Activated naive CD4-positive, alpha-beta T cell (primary cell): ENCODE results near the gene SEMA4G.

Experiments used
- DNase-seq, 4 experiments: peaks; one replicate each; lab custom pipeline; 2025; lab: John Stamatoyannopoulos, UW

SEMA4G gene

DNA sequence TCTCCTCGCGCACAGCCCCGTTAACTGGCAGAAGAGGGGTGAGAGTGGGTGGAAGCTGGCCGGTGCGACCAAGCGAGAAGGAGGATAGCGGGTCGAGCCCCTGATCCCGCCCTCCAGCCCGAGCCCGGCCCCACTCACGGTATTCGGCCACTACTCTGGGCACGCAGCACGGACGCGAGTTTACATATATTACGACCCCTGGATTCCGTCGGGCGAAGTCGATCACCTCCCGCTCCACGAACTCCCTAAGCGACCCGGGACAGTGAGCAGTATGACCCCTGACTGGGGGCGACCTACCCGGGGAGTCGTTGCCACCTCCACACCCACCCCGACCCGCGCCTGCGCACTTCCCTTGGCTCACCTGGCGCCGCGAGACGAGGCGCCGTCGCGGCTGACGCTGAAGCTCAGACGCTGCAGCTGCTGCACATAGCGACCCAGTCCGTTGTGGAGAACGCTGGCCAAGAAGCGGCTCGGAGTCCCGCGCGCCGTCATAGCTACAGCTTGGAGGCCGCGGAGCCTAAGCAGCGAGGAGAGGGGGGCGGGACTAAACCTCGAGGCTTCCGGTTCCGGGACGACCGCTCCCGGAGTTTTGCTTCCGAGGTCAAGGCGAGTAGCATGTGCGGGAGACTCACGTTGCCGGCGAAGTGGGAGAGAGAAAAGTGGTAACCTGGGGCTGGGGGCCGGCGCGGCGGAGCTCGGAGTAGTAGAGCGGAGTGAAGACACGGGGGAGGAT lies 17.8 kb downstream of the SEMA4G start, which contains the start of the genes MRPL43 and TWNK:
Gene MRPL43 (minus strand): TSS at position 546 of the 733 bp plus-strand sequence. CDS start 54 bp downstream, at position 492.
Gene TWNK (plus strand): TSS at position 592 of the 733 bp plus-strand sequence. CDS start 668 bp downstream, outside the sequence.
- DNase-seq: peak; percentile 66 to 84 (median 76)

DNA sequence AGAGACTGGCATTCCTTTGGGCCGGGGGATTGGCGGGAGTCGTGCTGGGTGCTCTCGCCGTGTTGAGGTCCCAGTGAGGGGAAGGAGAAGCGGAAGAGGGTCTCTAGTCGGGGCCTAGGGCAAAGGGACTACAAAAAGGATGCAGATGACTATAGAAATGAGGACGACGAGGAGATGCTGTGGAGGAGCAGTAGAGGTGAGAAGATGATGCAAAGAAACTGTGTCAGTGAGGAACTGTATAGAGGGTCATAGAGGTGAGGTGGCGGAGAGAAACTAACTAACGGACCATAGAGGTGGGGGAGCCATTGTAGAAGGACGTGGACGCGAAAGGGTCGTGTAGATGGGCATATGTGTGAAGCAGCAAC lies 18.4 kb downstream of the SEMA4G start:
- no peak for DNase-seq

DNA sequence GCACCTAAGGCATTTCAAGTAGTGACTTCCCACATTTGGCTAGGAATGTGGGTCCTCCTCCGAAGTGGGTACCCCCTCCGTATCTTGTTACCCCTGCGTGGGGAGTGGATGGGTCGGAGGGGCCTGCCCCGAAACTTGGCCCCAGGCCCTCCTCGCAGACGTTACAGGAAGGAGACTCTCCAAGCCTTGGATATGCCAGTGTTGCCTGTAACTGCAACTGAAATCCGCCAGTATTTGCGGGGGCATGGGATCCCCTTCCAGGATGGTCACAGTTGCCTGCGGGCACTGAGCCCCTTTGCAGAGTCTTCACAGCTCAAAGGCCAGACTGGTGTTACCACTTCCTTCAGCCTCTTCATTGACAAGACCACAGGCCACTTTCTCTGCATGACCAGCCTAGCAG lies 18.9 kb downstream of the SEMA4G start:
- DNase-seq: no peak

DNA sequence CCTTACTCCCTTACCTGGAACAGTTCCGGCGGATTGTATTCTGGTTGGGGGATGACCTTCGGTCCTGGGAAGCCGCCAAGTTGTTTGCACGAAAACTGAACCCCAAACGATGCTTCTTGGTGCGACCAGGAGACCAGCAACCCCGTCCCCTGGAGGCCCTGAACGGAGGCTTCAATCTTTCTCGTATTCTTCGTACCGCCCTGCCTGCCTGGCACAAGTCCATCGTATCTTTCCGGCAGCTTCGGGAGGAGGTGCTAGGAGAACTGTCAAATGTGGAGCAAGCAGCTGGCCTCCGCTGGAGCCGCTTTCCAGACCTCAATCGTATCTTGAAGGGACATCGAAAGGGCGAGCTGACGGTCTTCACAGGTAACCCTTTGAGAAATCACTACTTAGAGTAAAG lies 19.8 kb downstream of the SEMA4G start:
- DNase-seq: no peak

DNA sequence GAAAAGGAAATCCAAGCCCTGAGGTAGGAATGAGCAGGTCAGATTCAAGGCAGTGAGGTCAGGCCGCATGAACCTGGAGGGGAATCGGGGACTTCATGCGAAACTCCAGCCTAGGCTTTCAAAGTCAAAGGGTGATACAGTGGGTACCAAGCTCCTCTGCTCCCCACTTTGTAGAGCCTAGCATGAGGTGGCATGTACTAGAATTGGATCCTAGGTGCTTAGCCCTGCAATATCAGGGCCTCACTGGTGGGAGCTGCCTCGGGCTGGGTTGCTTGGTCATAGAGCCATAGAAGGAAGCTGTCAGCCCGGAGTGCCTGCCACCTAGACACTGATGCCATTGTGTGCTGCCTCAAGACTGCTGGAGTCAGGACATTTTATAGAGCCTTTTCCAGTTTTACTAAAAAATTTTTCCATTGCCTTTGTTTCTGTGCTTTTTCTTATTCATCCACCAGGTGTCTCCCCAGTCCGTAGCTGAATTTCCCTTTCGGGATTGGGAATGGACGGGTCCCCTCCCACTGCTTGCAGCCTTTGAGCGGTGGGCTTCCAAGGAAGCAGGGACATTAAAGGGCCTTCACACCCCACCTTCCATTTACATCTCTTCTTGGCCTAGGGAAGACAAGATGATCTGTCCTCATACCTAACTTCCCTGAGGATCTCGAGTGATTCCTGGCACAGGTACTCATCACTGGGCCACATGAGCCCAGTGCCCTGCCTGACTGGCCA lies 24.8 kb downstream of the SEMA4G start:
- DNase-seq: no peak

DNA sequence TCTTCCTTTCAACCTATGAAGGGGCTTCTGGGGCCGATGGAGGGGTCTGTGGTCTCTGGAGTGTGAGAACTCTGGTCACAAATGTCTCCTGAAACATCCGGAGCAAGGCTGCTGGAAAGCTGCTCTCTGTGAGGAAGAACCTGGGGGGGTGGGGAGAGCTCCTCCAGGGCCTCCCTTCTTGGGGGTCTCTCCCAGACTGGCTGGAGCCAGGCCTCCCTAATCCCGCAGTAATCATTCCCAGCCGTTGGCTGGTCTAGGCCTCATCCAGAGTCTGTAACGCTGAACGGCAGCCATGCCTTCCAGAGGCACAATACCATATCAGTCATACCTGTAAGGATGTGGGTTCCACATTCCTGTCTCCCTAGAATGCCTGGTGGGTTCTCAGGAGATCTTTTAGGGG lies 25.9 kb downstream of the SEMA4G start:
- DNase-seq: no peak

DNA sequence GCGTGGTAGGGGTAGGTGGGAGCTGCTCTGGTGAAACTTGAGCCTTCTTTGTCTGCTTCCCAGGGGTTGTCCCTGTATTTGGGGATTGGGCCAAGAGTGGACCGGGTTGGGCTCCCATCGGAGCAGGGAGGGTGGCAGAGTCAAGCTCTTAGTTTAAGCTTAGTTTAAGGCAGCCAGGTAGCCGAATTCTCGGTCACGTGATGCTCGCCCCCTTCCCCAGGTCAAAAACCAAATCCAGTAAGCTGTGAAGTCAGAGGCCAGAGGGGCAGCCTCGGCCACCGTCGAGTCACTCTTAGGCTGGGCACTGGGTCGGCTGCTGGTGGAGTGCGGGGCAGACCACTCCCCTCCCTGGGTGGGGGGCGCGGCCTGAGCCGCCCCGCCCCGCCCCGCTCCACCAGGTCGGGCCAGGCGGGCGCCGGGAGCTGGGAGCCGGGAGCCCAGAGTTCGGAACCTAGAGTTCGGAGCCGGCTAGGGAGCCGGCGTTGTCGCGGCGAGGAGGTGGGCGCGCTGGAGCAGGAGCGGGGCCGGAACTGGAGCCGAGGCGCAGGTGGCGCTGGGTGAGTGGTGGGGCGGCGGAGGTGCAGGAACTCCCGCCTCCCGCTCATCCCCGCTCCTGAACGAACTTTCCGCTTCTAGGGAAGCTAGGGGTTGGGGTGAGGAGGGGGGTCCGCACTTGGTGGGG lies 27.5 kb downstream of the SEMA4G start:
- DNase-seq: peak in 2 of 4 experiments; percentile 25 to 52

DNA sequence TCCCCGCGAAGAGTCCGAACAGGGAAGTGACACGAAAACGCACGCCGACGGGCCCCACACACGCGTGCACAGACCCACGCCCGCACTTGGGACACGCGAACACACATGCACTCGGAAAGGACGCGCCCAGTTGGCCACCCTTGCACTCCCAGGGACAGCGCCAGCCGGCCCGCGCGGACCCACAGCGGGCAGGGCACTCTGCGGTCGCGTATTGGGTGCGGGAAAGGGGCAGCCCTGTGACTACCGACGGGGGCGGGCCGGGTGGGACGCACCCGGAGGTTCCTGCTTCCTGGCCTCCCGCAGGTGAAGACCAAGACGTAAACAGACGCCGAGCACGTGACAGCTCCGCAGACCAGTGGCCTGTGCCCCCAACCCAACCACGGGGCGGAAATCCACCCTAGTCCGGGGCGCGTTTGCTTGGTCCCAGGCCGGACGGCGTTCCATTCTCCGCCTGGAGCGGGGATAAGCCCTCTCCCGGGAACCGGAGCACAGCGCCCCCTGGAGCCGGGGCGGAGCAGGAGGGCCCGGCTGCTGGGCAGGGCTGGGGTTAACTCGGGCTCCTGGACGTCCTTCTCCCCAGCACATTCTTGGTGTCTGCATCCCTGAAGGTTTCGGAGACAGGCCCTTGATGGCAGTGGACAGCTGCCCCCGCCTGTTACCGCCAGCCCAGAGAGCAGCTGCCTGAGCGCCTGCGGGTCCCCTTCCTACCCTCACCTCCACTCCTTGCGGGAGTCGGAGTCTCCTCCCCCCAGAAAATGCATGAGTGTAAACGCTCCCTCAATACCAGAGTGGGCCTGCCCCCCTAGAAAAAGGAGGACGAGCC lies 28.3 kb downstream of the SEMA4G start:
- peak; percentile 33 to 65 (median 54) for DNase-seq

DNA sequence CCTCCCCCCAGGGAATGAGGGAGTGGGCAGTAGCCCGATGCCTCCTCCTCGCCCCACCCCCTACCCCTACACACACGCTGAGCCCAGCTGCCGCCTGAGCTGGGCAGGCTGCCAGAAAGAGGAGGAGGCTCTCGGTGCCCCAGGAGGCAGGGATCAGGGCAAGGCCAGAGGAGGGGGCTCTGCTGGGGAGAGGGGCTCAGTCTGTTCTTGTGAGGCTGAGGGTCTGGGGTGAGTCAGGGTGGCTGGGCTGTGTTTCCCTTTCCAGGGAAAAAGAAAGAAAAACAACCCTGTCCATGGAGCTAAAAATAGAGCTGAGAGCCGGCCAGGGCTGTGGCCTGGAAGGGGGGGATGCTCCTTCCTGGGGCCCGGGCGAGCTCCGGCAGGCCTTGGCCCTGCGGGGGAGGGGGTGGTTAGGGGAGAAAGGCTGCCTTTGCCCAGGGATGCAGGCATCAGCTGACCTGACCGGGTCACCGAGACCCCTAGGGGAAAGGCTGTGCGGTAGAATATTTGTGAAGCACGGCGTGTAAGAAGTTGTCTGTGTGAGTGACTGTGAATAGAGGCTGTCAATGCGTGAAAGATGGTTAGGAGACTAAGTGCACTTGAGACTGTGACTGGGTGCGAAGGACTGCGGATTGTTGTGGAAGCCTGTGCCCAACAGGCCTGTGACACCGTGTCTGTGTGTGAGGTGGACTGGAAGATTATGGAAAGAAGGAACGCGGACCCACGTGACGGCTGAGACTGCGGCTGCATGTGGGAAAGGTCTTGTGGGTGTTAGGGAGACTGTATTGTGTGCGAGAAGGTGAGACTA lies 29.1 kb downstream of the SEMA4G start:
- peak in 3 of 4 experiments; percentile 32 to 58 (median 39) for DNase-seq

DNA sequence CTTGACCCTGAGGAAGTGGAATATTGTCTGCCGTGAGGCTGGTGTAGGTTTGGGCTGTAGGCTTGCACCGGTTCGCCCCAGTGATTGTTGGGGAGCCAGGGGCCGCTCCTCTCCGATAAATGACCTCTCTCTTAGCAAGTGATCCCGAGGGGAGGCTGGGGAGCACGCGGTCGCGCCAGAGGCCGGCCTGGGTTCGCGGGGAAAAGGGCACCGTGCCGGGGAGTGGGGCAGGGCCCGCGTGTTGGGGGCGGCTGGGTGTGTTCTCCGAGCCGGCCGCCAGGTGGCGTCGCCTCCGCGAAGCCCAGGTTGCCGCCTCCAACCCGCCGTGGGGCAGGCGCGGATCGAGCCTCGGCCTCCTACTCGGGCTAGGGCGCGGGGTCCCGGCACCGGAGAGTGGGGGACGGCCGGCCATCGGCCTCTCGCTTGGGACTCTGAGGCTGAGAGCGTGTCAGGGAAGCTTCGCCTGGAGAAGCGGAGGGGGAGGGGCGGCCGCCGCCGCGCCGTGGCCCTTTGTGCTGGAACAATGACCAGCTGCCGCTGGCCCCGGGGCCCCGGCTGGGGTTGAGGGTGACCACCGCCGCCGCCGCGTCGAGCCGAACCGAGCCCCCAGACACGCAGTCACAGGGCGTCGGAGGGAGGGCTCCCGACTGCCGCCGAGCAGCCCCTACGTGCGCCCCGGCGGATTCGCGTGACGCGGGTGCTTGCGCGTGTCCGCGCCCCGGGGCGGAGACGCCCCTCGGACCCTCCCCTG lies 29.9 kb downstream of the SEMA4G start:
- peak; percentile 40 to 73 (median 56) for DNase-seq

DNA sequence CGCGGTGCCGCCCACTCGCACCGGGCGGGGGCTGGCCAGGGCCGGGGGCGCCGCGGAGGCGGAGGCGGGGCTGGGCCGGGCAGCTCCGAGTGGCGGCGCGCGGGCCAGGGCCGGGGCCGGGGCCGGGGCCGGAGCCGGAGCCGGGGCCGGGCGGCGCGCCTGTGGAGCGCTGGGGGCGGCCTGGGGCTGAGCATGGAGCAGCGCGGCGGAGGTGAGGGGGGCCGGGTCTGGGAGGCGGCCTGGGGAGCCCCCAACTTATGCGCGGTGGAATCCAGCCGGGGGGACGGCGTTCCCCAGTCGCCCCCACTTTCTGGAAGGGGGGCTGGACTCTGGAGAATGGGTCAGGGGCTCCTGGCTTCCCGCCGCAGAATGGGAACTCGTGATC lies 30.4 kb downstream of the SEMA4G start, which contains the start of gene LZTS2:
Gene LZTS2 (plus strand): TSS at position 67 of the 385 bp plus-strand sequence. CDS start 2,731 bp downstream, outside the sequence.
- DNase-seq: no peak

DNA sequence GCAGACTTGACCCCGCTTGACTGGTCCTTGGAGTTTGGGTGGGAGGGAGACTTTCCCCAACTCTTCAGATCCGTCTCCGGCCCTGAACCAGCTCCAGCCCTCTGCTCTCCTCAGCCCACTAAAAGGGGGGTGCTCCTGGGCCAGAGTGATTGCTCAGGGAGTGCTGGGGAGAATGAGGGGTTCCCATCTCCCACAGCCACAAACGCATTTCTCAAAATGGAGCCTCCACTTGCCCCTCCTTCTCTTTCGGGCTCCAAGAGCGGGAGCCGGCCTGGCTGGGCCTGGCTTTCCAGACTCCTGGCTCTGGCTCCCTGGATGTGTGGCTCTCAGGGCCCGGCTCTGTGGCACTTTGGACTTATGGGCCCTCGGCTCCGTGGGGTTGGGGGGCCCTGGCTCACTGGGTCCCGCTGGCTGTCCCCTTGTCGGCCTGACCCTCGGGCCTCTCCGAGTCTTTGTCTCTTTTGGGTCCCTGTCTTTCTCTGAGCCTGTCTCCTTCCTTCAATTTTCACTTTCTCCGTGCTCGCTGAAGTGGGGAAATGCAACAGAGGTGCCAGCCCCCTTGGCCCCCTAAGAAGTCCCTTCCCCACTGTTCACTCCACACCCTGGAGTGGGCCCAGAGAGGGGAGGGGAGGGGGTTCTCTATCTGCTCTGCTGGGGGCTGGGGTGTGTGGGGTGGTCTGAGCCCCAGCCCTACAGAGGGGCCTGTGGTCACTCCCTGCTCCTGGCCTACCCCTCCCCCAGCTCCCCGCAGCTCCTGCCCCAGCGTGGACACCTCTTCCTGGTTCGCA lies 31.0 kb downstream of the SEMA4G start:
- no peak for DNase-seq

DNA sequence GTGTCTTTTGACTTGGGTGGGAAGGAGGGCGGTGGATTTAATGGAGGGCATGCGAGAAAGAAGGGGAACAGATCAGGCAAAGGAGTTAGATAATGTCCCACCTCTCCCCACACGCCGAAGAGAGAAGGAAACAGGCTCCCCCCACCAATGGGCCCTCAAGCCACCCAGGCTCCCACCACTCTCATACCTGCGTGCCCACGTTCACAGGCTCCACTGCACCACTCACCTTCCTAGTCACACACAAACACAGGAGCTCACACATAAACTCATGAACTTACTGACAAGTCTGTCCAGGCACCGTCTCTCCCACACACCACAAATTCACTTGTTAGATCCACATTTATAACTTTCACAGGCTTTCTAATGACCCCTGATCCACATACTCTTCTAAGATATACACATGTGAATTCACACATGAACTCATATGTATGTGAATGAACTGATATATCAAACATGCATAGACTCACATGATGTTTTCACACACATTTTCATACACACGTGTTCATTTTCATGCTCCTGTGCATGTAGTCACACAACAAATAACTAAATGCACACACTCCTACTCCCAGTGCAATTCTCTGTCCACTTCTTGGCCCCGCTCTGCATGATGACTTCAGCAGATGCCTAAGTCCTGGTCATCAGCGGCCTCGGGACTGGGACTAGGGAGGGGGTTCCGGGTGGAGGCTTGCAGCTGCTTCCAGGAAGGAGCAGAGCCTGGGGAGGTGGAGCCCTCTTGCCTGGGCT lies 31.8 kb downstream of the SEMA4G start:
- no peak for DNase-seq

DNA sequence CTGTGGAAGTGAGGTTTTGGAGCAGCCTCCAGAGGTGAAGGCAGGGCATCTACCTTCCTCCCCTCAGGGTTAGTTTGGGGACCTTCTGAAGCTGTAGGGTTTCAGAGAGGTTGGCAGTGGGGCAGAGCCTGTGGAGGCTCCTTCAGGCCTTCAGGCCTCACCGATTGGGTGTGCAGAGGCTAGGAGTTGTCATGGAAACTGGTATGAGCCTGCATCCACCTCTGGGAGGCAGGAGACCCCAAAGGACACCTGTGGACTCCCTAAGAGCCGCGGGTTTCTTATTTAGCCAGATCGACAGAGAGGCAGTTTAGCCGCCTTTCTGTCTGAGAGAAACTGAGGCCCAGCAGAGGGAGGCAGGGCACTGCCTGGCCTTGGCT lies 32.3 kb downstream of the SEMA4G start:
- no peak for DNase-seq

DNA sequence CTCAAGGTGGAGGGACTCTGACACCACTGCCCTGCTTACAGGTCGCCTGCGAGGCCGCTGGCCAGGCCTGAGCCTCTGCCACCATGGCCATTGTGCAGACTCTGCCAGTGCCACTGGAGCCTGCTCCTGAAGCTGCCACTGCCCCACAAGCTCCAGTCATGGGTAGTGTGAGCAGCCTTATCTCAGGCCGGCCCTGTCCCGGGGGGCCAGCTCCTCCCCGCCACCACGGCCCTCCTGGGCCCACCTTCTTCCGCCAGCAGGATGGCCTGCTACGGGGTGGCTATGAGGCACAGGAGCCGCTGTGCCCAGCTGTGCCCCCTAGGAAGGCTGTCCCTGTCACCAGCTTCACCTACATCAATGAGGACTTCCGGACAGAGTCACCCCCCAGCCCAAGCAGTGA lies 33.2 kb downstream of the SEMA4G start:
- no peak for DNase-seq

DNA sequence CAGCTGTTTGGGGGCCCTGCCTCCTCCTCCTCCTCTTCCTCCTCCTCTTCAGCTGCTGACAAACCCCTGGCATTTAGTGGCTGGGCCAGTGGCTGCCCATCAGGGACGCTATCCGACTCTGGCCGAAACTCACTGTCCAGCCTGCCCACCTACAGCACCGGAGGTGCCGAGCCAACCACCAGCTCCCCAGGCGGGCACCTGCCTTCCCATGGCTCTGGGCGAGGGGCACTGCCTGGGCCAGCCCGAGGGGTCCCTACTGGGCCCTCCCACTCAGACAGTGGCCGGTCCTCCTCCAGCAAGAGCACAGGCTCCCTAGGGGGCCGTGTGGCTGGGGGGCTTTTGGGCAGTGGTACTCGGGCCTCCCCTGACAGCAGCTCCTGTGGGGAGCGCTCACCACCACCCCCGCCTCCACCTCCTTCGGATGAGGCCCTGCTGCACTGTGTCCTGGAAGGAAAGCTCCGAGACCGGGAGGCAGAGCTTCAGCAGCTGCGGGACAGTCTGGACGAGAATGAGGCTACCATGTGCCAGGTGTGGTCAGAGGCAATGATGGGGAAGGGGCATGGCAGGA lies 34.4 kb downstream of the SEMA4G start:
- DNase-seq: no peak

DNA sequence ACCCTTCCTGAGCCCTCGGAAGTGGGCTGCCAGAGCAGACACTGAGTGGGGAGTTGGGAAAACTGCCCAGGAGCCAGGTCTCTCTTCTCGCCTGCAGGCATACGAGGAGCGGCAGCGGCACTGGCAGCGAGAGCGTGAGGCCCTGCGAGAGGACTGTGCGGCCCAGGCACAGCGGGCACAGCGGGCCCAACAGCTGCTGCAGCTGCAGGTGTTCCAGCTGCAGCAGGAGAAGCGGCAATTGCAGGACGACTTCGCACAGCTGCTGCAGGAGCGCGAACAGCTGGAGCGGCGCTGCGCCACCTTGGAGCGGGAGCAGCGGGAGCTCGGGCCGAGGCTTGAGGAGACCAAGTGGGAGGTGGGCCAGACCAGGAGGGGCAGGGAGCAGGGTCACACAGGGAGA lies 36.1 kb downstream of the SEMA4G start:
- DNase-seq: no peak

DNA sequence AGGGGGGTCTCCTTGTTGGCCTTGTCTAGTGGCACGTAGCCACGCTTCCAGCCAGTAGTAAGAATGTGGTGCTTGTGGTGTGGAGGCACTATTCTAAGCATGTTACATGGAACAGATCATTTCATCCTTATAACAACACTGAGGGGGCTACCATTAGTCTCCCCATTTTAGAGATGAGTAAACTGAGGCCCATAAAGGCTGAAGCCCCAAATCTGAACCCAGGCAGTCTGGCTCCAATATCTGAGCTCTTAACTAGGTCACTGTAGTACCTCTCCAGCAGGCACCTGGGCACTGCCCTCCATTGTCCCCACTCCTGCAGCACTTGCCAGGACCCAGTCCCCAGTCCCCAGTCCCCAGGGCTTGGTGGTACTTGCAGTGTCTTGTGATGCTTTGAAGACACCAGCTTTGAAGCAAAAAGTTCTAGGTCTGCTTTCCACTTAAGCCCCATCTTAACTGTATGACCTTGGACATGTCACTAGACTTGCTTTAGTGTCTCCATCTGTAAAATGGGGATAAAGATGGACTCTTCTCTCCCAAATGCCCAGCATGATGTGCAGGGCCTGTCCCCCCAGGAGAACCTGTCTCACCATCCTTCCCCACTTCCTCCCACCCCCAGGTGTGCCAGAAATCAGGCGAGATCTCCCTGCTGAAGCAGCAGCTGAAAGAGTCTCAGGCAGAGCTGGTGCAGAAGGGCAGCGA lies 36.7 kb downstream of the SEMA4G start:
- DNase-seq: no peak
